ENCODE measurements around the gene THRA. TPM values are rescaled to one million over a fixed set of nuclear protein-coding genes. Genes with fewer than 3 reads are reported as not detected.

THRA gene
- total and polyA plus RNA-seq, 12 donors, result 29.8 to 102 (median 67.1) TPM

DNA sequence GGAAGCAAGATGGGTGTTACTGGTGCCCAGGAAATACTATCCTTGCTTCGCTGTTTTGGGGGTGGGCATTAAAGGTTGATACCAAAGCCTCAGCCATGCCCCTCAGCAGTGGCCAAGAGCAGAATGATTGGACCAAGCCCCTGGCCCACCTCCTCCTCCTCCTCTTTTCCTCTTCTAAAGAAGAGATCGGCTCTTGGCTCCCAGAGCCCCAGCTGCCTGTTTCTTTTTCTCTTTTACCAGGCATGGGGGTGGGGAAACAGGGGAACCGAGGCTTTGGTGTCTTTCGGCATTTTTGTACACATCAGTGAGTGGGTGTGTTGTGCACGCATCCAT is 5.8 kb downstream of the THRA start:
- 4 to 6% methylated on average over 5 of the region's 5 CpGs for WGBS, 2 donors
- Histone ChIP-seq H3K4me3 (peak overlapping the region in 6 of 10 donors; percentile 28 to 48 (median 40)), H3K36me3 (peaks cover 0 to under 1% (median 0%) of the 10 kb centered on the region in 9 donors)

DNA sequence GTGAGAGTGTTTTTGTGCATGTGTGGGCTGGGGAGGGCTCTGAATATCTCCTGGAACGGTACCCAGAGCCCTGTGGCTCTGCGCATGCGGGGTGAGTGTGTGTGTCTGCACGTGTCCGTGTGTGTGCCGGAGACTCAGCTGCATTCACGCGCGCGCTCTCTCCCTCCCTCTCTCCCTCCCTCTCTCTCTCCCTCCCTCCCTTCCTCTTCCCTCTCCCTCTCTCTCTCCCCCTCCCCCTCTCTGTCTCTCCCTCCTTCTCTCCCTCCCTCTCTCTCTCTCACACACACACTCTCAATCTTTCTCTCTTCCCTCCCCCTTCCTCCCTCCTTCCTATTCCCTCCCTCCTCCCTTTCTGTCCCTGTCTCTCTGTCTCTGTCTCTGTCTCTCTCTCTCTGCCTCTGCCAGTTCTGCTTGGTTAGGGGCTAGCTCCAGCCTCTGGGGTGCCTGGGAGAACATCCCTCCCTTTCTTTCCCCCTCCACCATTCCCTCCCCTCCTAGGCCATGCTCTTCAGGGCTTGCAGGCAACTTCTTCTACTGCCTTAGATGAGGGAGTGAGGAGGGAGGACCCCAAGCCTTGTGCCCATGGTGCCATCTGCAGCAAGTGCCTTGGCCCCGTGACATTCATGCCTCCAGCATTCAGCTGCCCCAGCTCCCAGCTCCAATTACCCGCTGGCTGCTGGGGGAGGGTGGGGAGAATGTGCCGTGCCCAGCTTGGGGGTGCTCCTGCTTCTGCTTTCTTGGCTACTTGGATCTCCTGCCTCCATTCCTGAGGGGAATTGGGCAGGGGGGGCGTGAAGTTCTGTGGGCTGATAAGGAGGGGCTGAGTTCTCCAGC is 6.4 kb downstream of the THRA start:
- peak; percentile 42 to 74 (median 66) for ATAC-seq
- TF ChIP-seq, protein P1, sequence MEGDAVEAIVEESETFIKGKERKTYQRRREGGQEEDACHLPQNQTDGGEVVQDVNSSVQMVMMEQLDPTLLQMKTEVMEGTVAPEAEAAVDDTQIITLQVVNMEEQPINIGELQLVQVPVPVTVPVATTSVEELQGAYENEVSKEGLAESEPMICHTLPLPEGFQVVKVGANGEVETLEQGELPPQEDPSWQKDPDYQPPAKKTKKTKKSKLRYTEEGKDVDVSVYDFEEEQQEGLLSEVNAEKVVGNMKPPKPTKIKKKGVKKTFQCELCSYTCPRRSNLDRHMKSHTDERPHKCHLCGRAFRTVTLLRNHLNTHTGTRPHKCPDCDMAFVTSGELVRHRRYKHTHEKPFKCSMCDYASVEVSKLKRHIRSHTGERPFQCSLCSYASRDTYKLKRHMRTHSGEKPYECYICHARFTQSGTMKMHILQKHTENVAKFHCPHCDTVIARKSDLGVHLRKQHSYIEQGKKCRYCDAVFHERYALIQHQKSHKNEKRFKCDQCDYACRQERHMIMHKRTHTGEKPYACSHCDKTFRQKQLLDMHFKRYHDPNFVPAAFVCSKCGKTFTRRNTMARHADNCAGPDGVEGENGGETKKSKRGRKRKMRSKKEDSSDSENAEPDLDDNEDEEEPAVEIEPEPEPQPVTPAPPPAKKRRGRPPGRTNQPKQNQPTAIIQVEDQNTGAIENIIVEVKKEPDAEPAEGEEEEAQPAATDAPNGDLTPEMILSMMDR (IDR thresholded peaks at IDR 0.05), result no peak
- H3K9me3 ChIP-seq, result no peaks in the 10 kb centered on the region
- H3K4me1 ChIP-seq, result peaks cover 65 to 99% (median 93%) of the 10 kb centered on the region in 9 donors
- H3K36me3 ChIP-seq, result peaks cover 0 to 6% (median 0%) of the 10 kb centered on the region in 9 donors
- H3K4me3 ChIP-seq, result peak overlapping the region in 9 of 10 donors; percentile 13 to 48 (median 40)
- H3K27me3 ChIP-seq, result no peaks in the 10 kb centered on the region
- WGBS, 2 donors, result 4% methylated on average over 14 of the region's 14 CpGs
- peak overlapping the region; percentile 82 to 99 (median 90) for H3K27ac ChIP-seq
- DNase-seq, result peak; percentile 91 to 94
- intact Hi-C loops (cut with DNase I), result loop anchor here in 2 of 10 donors (10.0 kb wide), 1 partner anchor 46 kb away; no protein-coding TSS in a partner anchor

More for the DNA sequence above, 5.8 kb downstream of the THRA start:
- intact Hi-C loops (cut with DNase I), result loop anchor here in 2 of 10 donors (10.0 kb wide), 1 partner anchor 46 kb away; no protein-coding TSS in a partner anchor
- H3K27me3 ChIP-seq, result no peaks in the 10 kb centered on the region
- ATAC-seq, result no peak
- H3K4me1 ChIP-seq, result peaks cover 67 to 99% (median 92%) of the 10 kb centered on the region in 9 donors
- H3K27ac ChIP-seq, result peak overlapping the region; percentile 34 to 99 (median 90)
- no peak for DNase-seq
- TF ChIP-seq, protein P1 (IDR thresholded peaks at IDR 0.05), result no peak
- H3K9me3 ChIP-seq, result no peaks in the 10 kb centered on the region

DNA sequence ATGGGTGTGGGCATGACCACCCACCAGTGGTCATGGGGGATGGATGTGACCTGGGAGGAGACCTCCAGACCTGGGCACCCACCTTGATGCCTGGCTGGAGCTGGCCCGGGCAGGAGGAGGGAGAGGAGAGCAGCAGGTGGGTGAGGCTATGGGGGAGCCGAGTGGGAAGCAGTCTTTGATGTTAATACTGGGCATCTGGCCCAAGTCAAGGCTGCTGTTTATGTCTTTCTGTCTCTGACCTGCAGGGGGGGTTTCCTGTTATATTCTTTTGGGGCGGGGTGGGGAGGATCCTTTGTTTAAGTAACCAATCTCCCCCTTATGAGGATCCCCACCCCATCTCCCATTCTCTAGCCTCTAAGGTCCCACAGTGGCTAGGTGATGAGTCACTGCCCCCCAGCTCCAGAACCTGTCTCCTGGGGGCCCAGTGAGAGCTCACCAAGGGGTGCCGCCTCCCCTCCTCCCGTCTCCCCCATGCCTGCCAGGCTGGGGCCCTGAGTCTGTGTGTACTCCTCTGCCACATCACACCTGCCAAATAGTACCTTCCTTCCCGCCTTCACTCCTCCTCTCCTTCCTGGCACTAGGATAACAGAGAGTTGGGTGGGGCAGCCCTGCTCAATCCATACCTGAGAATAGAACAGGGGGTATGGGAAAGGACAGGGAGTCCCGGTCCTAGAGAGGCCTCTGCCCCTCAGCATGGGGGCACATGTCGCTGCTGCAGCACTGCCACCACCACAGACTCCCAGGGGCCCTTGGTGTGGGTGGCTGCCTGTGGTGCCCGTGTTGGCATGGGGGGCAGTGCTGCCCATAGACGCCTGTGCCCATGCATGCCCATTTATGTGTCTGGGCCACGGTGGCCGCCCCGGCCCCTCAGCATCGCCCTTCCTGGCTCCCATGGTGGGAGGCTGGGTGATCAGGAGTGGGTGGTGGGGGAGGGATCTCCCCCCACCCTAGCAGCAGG is 7.3 kb downstream of the THRA start:
- WGBS, 2 donors, result 21 to 24% methylated on average over 14 of the region's 14 CpGs
- Histone ChIP-seq H3K36me3 (peaks cover 0 to 15% (median 8%) of the 10 kb centered on the region in 9 donors), H3K9me3 (no peaks in the 10 kb centered on the region), H3K4me1 (peaks cover 63 to 99% (median 93%) of the 10 kb centered on the region in 9 donors), H3K4me3 (peak overlapping the region in 9 of 10 donors; percentile 13 to 48 (median 40)), H3K27me3 (no peaks in the 10 kb centered on the region), H3K27ac (peak overlapping the region; percentile 82 to 99 (median 90))
- TF ChIP-seq, protein P1 (IDR thresholded peaks at IDR 0.05), result peak in 7 of 9 donors; percentile 25 to 46 (median 34)
- intact Hi-C loops (cut with DNase I), result loop anchor here in 2 of 10 donors (10.0 kb wide), 1 partner anchor 45 kb away; no protein-coding TSS in a partner anchor
- DNase-seq (peak; percentile 31 to 69), ATAC-seq (peak in 7 of 8 donors; percentile 1 to 32 (median 6))
